Keratinocyte (primary cell): ENCODE results near the gene CACNA2D1. TPM values are rescaled to one million over a fixed set of nuclear protein-coding genes. Genes with fewer than 3 reads are reported as not detected.

Source experiments
- DNase-seq: peaks from one replicate; pipeline ENCODE4 v3.0.0-alpha.2; 2011; ENCODE audit warnings: low read depth, missing footprints, low spot score
- FAIRE-seq: peaks from 2 replicates; lab custom pipeline; 2011; peaks lifted over from hg19 to GRCh38; lab: Jason Lieb, UNC
- H2AFZ ChIP-seq: 2 replicates; pipeline ENCODE4 v1.6.0; 2012; ENCODE audit warnings: low read length, control low read depth, inconsistent platforms; ENCODE audit not compliant: control insufficient read depth
- H3K27ac ChIP-seq: 2 replicates; pipeline ENCODE4 v1.5.1; 2011; ENCODE audit warnings: low read length; ENCODE audit not compliant: control insufficient read depth, insufficient read depth
- H3K27me3 ChIP-seq: 3 replicates; pipeline ENCODE4 v1.6.0; 2011; ENCODE audit warnings: low read length; ENCODE audit not compliant: control insufficient read depth, insufficient read depth; ENCODE audit errors: extremely low read depth
- H3K36me3 ChIP-seq, 2 experiments: 2 replicates in 1 of 2; 3 replicates in 1 of 2; pipeline ENCODE4 v1.5.1; 2011; ENCODE audit warnings: low read length in 2 of 2, mild to moderate bottlenecking in 1 of 2; ENCODE audit not compliant: control insufficient read depth in 2 of 2, insufficient read depth in 2 of 2; ENCODE audit errors: extremely low read depth in 1 of 2
- H3K4me1 ChIP-seq: 3 replicates; pipeline ENCODE4 v1.5.1; 2011; ENCODE audit warnings: low read length; ENCODE audit not compliant: control insufficient read depth, insufficient read depth; ENCODE audit errors: extremely low read depth
- H3K4me2 ChIP-seq: 3 replicates; pipeline ENCODE4 v1.6.0; 2011; ENCODE audit warnings: low read depth, low read length; ENCODE audit not compliant: control insufficient read depth, insufficient read depth; ENCODE audit errors: extremely low read depth
- H3K4me3 ChIP-seq, 3 experiments: fragments of 200-600 bp in 1 of 3; sonication (generic) in 1 of 3; 2 replicates in 2 of 3; 3 replicates in 1 of 3; pipeline ENCODE4 v1.5.1; 2011 to 2016; ENCODE audit warnings: low read length in 3 of 3, mild to moderate bottlenecking in 3 of 3, control low read depth in 2 of 3, inconsistent platforms in 1 of 3, low read depth in 1 of 3, mixed read lengths in 1 of 3, mixed run types in 1 of 3, moderate library complexity in 1 of 3; ENCODE audit not compliant: control insufficient read depth in 2 of 3, insufficient read depth in 2 of 3; ENCODE audit errors: extremely low read depth in 1 of 3
- H3K79me2 ChIP-seq: 2 replicates; pipeline ENCODE4 v1.6.0; 2012; ENCODE audit warnings: low read length; ENCODE audit not compliant: control insufficient read depth, insufficient read depth
- H3K9ac ChIP-seq: 3 replicates; pipeline ENCODE4 v1.6.0; 2011; ENCODE audit warnings: low read length; ENCODE audit not compliant: control insufficient read depth, insufficient read depth; ENCODE audit errors: extremely low read depth
- H3K9me1 ChIP-seq: 3 replicates; pipeline ENCODE4 v1.6.0; 2011; ENCODE audit warnings: low read length; ENCODE audit not compliant: control insufficient read depth, insufficient read depth; ENCODE audit errors: extremely low read depth
- H3K9me3 ChIP-seq: 2 replicates; pipeline ENCODE4 v1.5.1; 2012; ENCODE audit warnings: low read depth, low read length; ENCODE audit not compliant: control insufficient read depth
- H4K20me1 ChIP-seq: 3 replicates; pipeline ENCODE4 v1.6.0; 2011; ENCODE audit warnings: low read length; ENCODE audit not compliant: control insufficient read depth, insufficient read depth; ENCODE audit errors: extremely low read depth
- EZH2 ChIP-seq: IDR thresholded peaks from one replicate; pipeline ENCODE4 v1.6.1; 2012; ENCODE audit warnings: inconsistent platforms, mild to moderate bottlenecking, low read length, moderate library complexity
- dilution Hi-C: fragments of 300-500 bp; cut with MboI; formaldehyde crosslinking; loops from one replicate; pipeline ENCODE4 v1.7.0; 2020; ENCODE audit warnings: low sequenced_read_pairs; ENCODE audit not compliant: extremely low pct_ligation_motif_present
- polyA plus RNA-seq, 5 experiments: library from polyadenylated mRNA; depleted of rRNA in 3 of 5; stranded (reverse) in 3 of 5; stranded (forward) in 1 of 5; unstranded in 1 of 5; fragments of >200 nt; gene quantifications; 1 replicate in 1 of 5; 2 replicates in 3 of 5; 3 replicates in 1 of 5; pipeline versions ENCODE4 v1.2.1 to v1.2.3, GENCODE V29; 2011 to 2012; ENCODE audit warnings: missing spikeins in 2 of 5, low read depth in 1 of 5, low replicate concordance in 1 of 5
- TF ChIP-seq, protein P1 (sequence below), 3 experiments: IDR thresholded peaks in 1 of 3; conservative IDR thresholded peaks in 1 of 3; optimal IDR thresholded peaks in 1 of 3; 2 replicates in 2 of 3; 3 replicates in 1 of 3; pipeline versions ENCODE3 to v1.5.1; 2011; ENCODE audit warnings: low read length in 3 of 3, mild to moderate bottlenecking in 3 of 3, moderate library complexity in 2 of 3, control low read depth in 1 of 3, inconsistent platforms in 1 of 3; ENCODE audit not compliant: insufficient read depth in 2 of 3; ENCODE audit errors: extremely low read depth in 1 of 3

Gene CACNA2D1
- polyA plus RNA-seq, 1 donor (not counting 4 experiments of a cell fraction or from before 2014, with no cell fraction given), result 1.8 TPM

GRCh38 chr7:82390936-82391335 lies 52.6 kb downstream of the CACNA2D1 start:
- Histone ChIP-seq H4K20me1 (no peaks in the 10 kb centered on the region), H3K4me3 (no peak overlapping the region), H3K79me2 (no peaks in the 10 kb centered on the region), H3K9ac (no peak overlapping the region), H3K27me3 (no peaks in the 10 kb centered on the region), H3K9me1 (no peaks in the 10 kb centered on the region), H3K4me1 (no peaks in the 10 kb centered on the region), H3K36me3 (no peaks in the 10 kb centered on the region), H2AFZ (no peak overlapping the region), H3K9me3 (no peaks in the 10 kb centered on the region), H3K4me2 (no peak overlapping the region), H3K27ac (no peak overlapping the region)
- DNase-seq (no peak), FAIRE-seq (no peak)
- no peak for TF ChIP-seq EZH2
- TF ChIP-seq, protein P1, sequence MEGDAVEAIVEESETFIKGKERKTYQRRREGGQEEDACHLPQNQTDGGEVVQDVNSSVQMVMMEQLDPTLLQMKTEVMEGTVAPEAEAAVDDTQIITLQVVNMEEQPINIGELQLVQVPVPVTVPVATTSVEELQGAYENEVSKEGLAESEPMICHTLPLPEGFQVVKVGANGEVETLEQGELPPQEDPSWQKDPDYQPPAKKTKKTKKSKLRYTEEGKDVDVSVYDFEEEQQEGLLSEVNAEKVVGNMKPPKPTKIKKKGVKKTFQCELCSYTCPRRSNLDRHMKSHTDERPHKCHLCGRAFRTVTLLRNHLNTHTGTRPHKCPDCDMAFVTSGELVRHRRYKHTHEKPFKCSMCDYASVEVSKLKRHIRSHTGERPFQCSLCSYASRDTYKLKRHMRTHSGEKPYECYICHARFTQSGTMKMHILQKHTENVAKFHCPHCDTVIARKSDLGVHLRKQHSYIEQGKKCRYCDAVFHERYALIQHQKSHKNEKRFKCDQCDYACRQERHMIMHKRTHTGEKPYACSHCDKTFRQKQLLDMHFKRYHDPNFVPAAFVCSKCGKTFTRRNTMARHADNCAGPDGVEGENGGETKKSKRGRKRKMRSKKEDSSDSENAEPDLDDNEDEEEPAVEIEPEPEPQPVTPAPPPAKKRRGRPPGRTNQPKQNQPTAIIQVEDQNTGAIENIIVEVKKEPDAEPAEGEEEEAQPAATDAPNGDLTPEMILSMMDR (optimal IDR thresholded peaks at IDR 0.05 in 1 of 3, IDR thresholded peaks at IDR 0.05 in 1 of 3, conservative IDR thresholded peaks at IDR 0.05 in 1 of 3; ENCODE audit: extremely low read depth in 1 of 3, insufficient read depth in 2 of 3, low read length in 3 of 3), result no peak
- dilution Hi-C loops, result no loop called here

DNA sequence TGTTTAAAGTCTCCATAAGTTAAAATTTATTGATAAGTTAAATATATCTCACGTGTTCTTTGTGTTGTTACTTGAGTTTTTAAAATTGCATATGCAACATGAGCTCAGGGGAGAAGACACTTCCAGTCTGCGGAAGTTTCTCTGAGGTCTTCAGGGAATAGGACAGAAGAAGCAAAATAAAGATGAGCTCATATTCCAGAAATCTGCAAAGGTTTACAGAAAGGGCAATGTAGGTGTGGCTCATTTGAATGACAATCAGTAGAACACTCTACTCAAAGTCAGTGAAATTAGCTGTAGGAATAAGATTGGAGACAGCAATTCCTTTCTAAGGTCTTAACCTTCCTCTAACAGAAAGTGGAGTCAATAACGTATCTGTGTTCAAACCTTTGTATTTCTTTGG lies 53.7 kb downstream of the CACNA2D1 start:
- H3K4me3 ChIP-seq, result no peak overlapping the region
- no peaks in the 10 kb centered on the region for H3K36me3 ChIP-seq
- H2AFZ ChIP-seq, result no peak overlapping the region
- no peak overlapping the region for H3K27ac ChIP-seq
- dilution Hi-C loops, result no loop called here
- H3K9me3 ChIP-seq, result no peaks in the 10 kb centered on the region
- no peak overlapping the region for H3K4me2 ChIP-seq
- no peaks in the 10 kb centered on the region for H3K9me1 ChIP-seq
- H3K4me1 ChIP-seq, result no peaks in the 10 kb centered on the region
- H3K79me2 ChIP-seq, result no peaks in the 10 kb centered on the region
- H4K20me1 ChIP-seq, result no peaks in the 10 kb centered on the region
- DNase-seq (no peak), FAIRE-seq (no peak)
- TF ChIP-seq, protein P1 (optimal IDR thresholded peaks at IDR 0.05 in 1 of 3, IDR thresholded peaks at IDR 0.05 in 1 of 3, conservative IDR thresholded peaks at IDR 0.05 in 1 of 3; ENCODE audit: extremely low read depth in 1 of 3, insufficient read depth in 2 of 3, low read length in 3 of 3), result no peak
- no peak for TF ChIP-seq EZH2
- H3K9ac ChIP-seq, result no peak overlapping the region
- H3K27me3 ChIP-seq, result no peaks in the 10 kb centered on the region
